ENCODE data around the gene PSMA4. TPM values are rescaled to one million over a fixed set of nuclear protein-coding genes. Genes with fewer than 3 reads are reported as not detected.
A peak's percentile ranks its signal among the peaks of the same experiment; 100 is the strongest.

The PSMA4 gene
- total RNA-seq, 1 experiment from 2014 or later = 294 TPM

GRCh38 chr15:78507831-78508160, 32.4 kb upstream of the PSMA4 start:
- TF ChIP-seq SRF (IDR thresholded peaks at IDR 0.05; ENCODE audit: low read depth) (no peak), EZH2phosphoT487 (IDR thresholded peaks at IDR 0.05; ENCODE audit: borderline replicate concordance) (no peak), SP1 (IDR thresholded peaks at IDR 0.05; ENCODE audit: low read depth) (no peak), JUND (IDR thresholded peaks at IDR 0.05) (no peak), ATF3 (IDR thresholded peaks at IDR 0.05) (no peak), ZNF274 (IDR thresholded peaks at IDR 0.05; ENCODE audit: low read depth, low read length) (no peak), MAX (IDR thresholded peaks at IDR 0.05) (no peak; the same call in 1 of the 2 replicates), POLR2AphosphoS5 (IDR thresholded peaks at IDR 0.05; ENCODE audit: low read depth, low read length) (no peak), EZH2 (IDR thresholded peaks at IDR 0.05) (no peak), RAD21 (IDR thresholded peaks at IDR 0.05; ENCODE audit: low read depth) (no peak), TCF7L2 (IDR thresholded peaks at IDR 0.05; ENCODE audit: borderline replicate concordance, extremely low read depth, insufficient read depth, insufficient read length) (no peak), CEBPB (IDR thresholded peaks at IDR 0.05; ENCODE audit: low read depth) (no peak), ZBTB33 (IDR thresholded peaks at IDR 0.05; ENCODE audit: extremely low read depth, insufficient replicate concordance, low read length) (no peak), CBX3 (IDR thresholded peaks at IDR 0.05; ENCODE audit: low read depth) (no peak), ZFX (IDR thresholded peaks at IDR 0.05) (no peak), FOSL1 (IDR thresholded peaks at IDR 0.05; ENCODE audit: low read depth) (no peak), EGR1 (IDR thresholded peaks at IDR 0.05; ENCODE audit: low read depth) (no peak), POLR2A (IDR thresholded peaks at IDR 0.05; ENCODE audit: borderline replicate concordance, extremely low read depth, insufficient read depth, insufficient read length) (no peak)
- TF ChIP-seq, protein P1, sequence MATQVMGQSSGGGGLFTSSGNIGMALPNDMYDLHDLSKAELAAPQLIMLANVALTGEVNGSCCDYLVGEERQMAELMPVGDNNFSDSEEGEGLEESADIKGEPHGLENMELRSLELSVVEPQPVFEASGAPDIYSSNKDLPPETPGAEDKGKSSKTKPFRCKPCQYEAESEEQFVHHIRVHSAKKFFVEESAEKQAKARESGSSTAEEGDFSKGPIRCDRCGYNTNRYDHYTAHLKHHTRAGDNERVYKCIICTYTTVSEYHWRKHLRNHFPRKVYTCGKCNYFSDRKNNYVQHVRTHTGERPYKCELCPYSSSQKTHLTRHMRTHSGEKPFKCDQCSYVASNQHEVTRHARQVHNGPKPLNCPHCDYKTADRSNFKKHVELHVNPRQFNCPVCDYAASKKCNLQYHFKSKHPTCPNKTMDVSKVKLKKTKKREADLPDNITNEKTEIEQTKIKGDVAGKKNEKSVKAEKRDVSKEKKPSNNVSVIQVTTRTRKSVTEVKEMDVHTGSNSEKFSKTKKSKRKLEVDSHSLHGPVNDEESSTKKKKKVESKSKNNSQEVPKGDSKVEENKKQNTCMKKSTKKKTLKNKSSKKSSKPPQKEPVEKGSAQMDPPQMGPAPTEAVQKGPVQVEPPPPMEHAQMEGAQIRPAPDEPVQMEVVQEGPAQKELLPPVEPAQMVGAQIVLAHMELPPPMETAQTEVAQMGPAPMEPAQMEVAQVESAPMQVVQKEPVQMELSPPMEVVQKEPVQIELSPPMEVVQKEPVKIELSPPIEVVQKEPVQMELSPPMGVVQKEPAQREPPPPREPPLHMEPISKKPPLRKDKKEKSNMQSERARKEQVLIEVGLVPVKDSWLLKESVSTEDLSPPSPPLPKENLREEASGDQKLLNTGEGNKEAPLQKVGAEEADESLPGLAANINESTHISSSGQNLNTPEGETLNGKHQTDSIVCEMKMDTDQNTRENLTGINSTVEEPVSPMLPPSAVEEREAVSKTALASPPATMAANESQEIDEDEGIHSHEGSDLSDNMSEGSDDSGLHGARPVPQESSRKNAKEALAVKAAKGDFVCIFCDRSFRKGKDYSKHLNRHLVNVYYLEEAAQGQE (IDR thresholded peaks at IDR 0.05; ENCODE audit: low read depth) = no peak
- TSS peak; percentile 33 for BruUV-seq (replicated peaks)
- CTCF ChIA-PET = no interaction called here

More at GRCh38 chr15:78507831-78508160, 32.4 kb upstream of the PSMA4 start:
- ChIA-PET POLR2A (no interaction called here), RAD21 (ENCODE audit: low non-redundant PET in 1 of 2, low total read pairs in 2 of 2, uncharacterized antibody in 2 of 2, unreplicated experiment in 2 of 2) (no interaction called here)
- Histone ChIP-seq H3K9ac (ENCODE audit: low read length) (peak overlapping the region; percentile 76), H4K20me1 (ENCODE audit: insufficient read depth) (no peaks in the 10 kb centered on the region), H3K9me3 (ENCODE audit: control insufficient read depth in 1 of 2, insufficient read depth in 1 of 2, low read depth in 1 of 2, low read length in 2 of 2) (no peaks in the 10 kb centered on the region), H3K27ac (ENCODE audit: low read depth, low read length) (peak overlapping the region; percentile 27; the same call in 1 of the 2 replicates), H3K36me3 (ENCODE audit: control insufficient read depth in 1 of 2, insufficient read depth in 2 of 2, low read length in 2 of 2) (no peaks in the 10 kb centered on the region), H3K27me3 (ENCODE audit: insufficient read depth, low read length) (no peaks in the 10 kb centered on the region), H3K4me1 (ENCODE audit: control insufficient read depth in 1 of 2, insufficient read depth in 2 of 2, low read length in 2 of 2) (peaks cover 5 to 17% of the 10 kb centered on the region in 2 experiments; a peak in 3 of 4 replicates), H3K79me2 (ENCODE audit: insufficient read depth, low read length) (no peaks in the 10 kb centered on the region), H3K4me3 (replicated peaks in 1 of 2; ENCODE audit: low read depth in 1 of 2, low read length in 2 of 2) (peak overlapping the region; percentile 79 to 85), H3K4me2 (ENCODE audit: low read length) (peak overlapping the region; percentile 99), H2AFZ (ENCODE audit: low read depth, low read length, poor library complexity, severe bottlenecking) (peak overlapping the region; percentile 57), H3K9me2 (ENCODE audit: insufficient read depth) (no peaks in the 10 kb centered on the region)
- peak; percentile 37 for ATAC-seq
- intact Hi-C loops (cut with micrococcal nuclease) = loop anchor here (5.0 kb wide), 1 partner anchor 35 kb away; the partner anchor contains the start of gene PSMA4
- no peak for DNase-seq (ENCODE audit: low read depth, low spot score)
